HepG2 (cell line): ENCODE measurements around the gene GRP. TPM values are rescaled to one million over a fixed set of nuclear protein-coding genes. Genes with fewer than 3 reads are reported as not detected.

Experiments
- ATAC-seq: fragments of 200-7000 bp; cut with Tn5 transposase; 3 replicates; pipeline ENCODE4 v1.9.1; 2020; ENCODE audit warnings: mild to moderate bottlenecking, moderate library complexity
- BruUV-seq: library from RNA; stranded (reverse); fragments of 400-500 nt; replicated peaks from 2 replicates; lab custom pipeline; 2021; lab: Mats Ljungman, UMichigan
- CTCF ChIA-PET: fragments of 300-600 bp; formaldehyde crosslinking; extraction: SDS; loops from one replicate; lab custom pipeline; 2021; ENCODE audit warnings: low total read pairs, inconsistent platforms, low intra/inter-chr PET ratio; lab: Yijun Ruan, JAX
- POLR2A ChIA-PET: fragments of 350-600 bp; sonication (Branson Sonifier 250); formaldehyde crosslinking; loops from one replicate; lab custom pipeline; 2020; ENCODE audit warnings: antibody characterized with exemption, inconsistent platforms; lab: Yijun Ruan, JAX
- DNase-seq: peaks from one replicate; pipeline ENCODE4 v3.0.0-alpha.2; 2015; ENCODE audit warnings: low spot score
- FAIRE-seq: peaks from 3 replicates; lab custom pipeline; 2011; peaks lifted over from hg19 to GRCh38; lab: Jason Lieb, UNC
- H2AFZ ChIP-seq: one replicate; pipeline ENCODE4 v1.6.1; 2011; ENCODE audit warnings: low read length, inconsistent platforms
- H3K27ac ChIP-seq: fragments of 300-600 bp; 3 replicates; pipeline ENCODE4 v1.8.0; 2011; ENCODE audit warnings: mixed run types, mild to moderate bottlenecking, mixed read lengths, low read length, inconsistent platforms; ENCODE audit not compliant: insufficient read depth; ENCODE audit errors: extremely low read length
- H3K27me3 ChIP-seq, 2 experiments: fragments of 200-600 bp in 1 of 2; 2 replicates in 1 of 2; 3 replicates in 1 of 2; pipeline versions ENCODE4 v1.6.0 to v1.8.0; 2011; ENCODE audit warnings: low read length in 2 of 2, mild to moderate bottlenecking in 2 of 2, moderate library complexity in 2 of 2, inconsistent platforms in 1 of 2; ENCODE audit not compliant: insufficient read depth in 2 of 2, control insufficient read depth in 1 of 2
- H3K36me3 ChIP-seq, 2 experiments: fragments of 200-600 bp in 1 of 2; replicated peaks in 1 of 2; 2 replicates in 1 of 2; 3 replicates in 1 of 2; pipeline versions ENCODE4 v1.5.1 to v1.8.0; 2011; ENCODE audit warnings: low read length in 2 of 2, inconsistent platforms in 1 of 2; ENCODE audit not compliant: insufficient read depth in 2 of 2, control insufficient read depth in 1 of 2
- H3K4me1 ChIP-seq: 2 replicates; pipeline ENCODE4 v1.5.1; 2012; ENCODE audit warnings: low read length, inconsistent platforms; ENCODE audit not compliant: insufficient read depth
- H3K4me2 ChIP-seq: 2 replicates; pipeline ENCODE4 v1.6.0; 2011; ENCODE audit warnings: low read depth, low read length, inconsistent platforms
- H3K4me3 ChIP-seq, 3 experiments: fragments of 200-600 bp in 1 of 3; sonication (generic), shearing (Covaris generic) in 1 of 3; replicated peaks in 1 of 3; 2 replicates each; pipeline ENCODE4 v1.5.1; 2011 to 2016; ENCODE audit warnings: low read length in 3 of 3, inconsistent platforms in 2 of 3, low read depth in 2 of 3, mild to moderate bottlenecking in 2 of 3, control low read depth in 1 of 3, mixed read lengths in 1 of 3; ENCODE audit not compliant: insufficient read depth in 1 of 3
- H3K79me2 ChIP-seq: one replicate; pipeline ENCODE4 v1.6.1; 2011; ENCODE audit warnings: low read length, inconsistent platforms; ENCODE audit not compliant: insufficient read depth
- H3K9ac ChIP-seq: 2 replicates; pipeline ENCODE4 v1.6.0; 2011; ENCODE audit warnings: mild to moderate bottlenecking, low read depth, low read length, inconsistent platforms; ENCODE audit not compliant: insufficient read depth
- H3K9me3 ChIP-seq: 2 replicates; pipeline ENCODE4 v1.5.1; 2012; ENCODE audit warnings: mild to moderate bottlenecking, low read length
- H4K20me1 ChIP-seq: 2 replicates; pipeline ENCODE4 v1.6.0; 2011; ENCODE audit warnings: inconsistent platforms, mild to moderate bottlenecking, low read length, moderate library complexity; ENCODE audit not compliant: insufficient read depth
- DR1 ChIP-seq: sonication (generic); formaldehyde crosslinking; IDR thresholded peaks from 2 replicates; pipeline ENCODE4 v1.8.0; 2021; ENCODE audit warnings: mild to moderate bottlenecking, missing genetic modification reagents, inconsistent platforms
- KDM3A ChIP-seq: IDR thresholded peaks from 2 replicates; pipeline ENCODE4 v1.6.1; 2018; ENCODE audit warnings: low read depth, missing compliant biosample characterization
- LCORL ChIP-seq, 2 experiments: fragments of 450-650 bp in 1 of 2; sonication (generic) in 1 of 2; formaldehyde crosslinking in 1 of 2; IDR thresholded peaks; 2 replicates each; pipeline versions ENCODE4 v1.5.0 to v1.6.1; 2017 to 2020; ENCODE audit warnings: antibody characterized with exemption in 1 of 2, missing genetic modification reagents in 1 of 2
- PBX2 ChIP-seq: IDR thresholded peaks from 2 replicates; pipeline ENCODE4 v1.6.1; 2016; ENCODE audit warnings: control low read depth
- RAD51 ChIP-seq: fragments of 450-650 bp; IDR thresholded peaks from 2 replicates; pipeline ENCODE4 v1.6.1; 2016; ENCODE audit warnings: borderline replicate concordance
- ZHX2 ChIP-seq, 2 experiments: sonication (generic) in 1 of 2; formaldehyde crosslinking in 1 of 2; IDR thresholded peaks; 2 replicates each; pipeline versions ENCODE4 v1.6.1 to v1.9.0; 2014 to 2022; ENCODE audit warnings: antibody characterized with exemption in 1 of 2, borderline replicate concordance in 1 of 2, inconsistent platforms in 1 of 2, low read depth in 1 of 2, missing genetic modification reagents in 1 of 2
- ZNF274 ChIP-seq: sonication (generic); formaldehyde crosslinking; IDR thresholded peaks from 2 replicates; pipeline ENCODE4 v1.5.1; 2020; ENCODE audit warnings: mild to moderate bottlenecking, missing genetic modification reagents
- ZNF326 ChIP-seq: sonication (generic); formaldehyde crosslinking; IDR thresholded peaks from 2 replicates; pipeline ENCODE4 v1.4.0; 2020; ENCODE audit warnings: missing genetic modification reagents, borderline replicate concordance
- ZNF431 ChIP-seq: sonication (generic); formaldehyde crosslinking; IDR thresholded peaks from 2 replicates; pipeline ENCODE4 v1.9.0; 2022; ENCODE audit warnings: missing genetic modification reagents, low read depth, mild to moderate bottlenecking, borderline replicate concordance
- ZNF546 ChIP-seq: sonication (generic); formaldehyde crosslinking; conservative IDR thresholded peaks from 2 replicates; pipeline ENCODE4 v1.8.1; 2023; ENCODE audit warnings: mild to moderate bottlenecking, missing genetic modification reagents
- ZNF703 ChIP-seq: sonication (generic); formaldehyde crosslinking; IDR thresholded peaks from 2 replicates; pipeline ENCODE4 v1.5.1; 2020; ENCODE audit warnings: missing genetic modification reagents, mild to moderate bottlenecking, moderate library complexity, borderline replicate concordance
- ZNF83 ChIP-seq: sonication (generic); formaldehyde crosslinking; IDR thresholded peaks from 2 replicates; pipeline ENCODE4 v1.4.0; 2020; ENCODE audit warnings: missing genetic modification reagents, mild to moderate bottlenecking, borderline replicate concordance
- ZSCAN25 ChIP-seq: sonication (generic); formaldehyde crosslinking; IDR thresholded peaks from 2 replicates; pipeline ENCODE4 v1.8.0; 2022; ENCODE audit warnings: mild to moderate bottlenecking, missing genetic modification reagents
- ZSCAN9 ChIP-seq: IDR thresholded peaks from 2 replicates; pipeline ENCODE4 v1.6.1; 2016; ENCODE audit warnings: borderline replicate concordance
- WGBS: methylation state at CpG from one replicate; pipeline ENCODE4 v1.1.6; 2017; ENCODE audit warnings: low lambda C conversion rate; 5-methylcytosine and 5-hydroxymethylcytosine counted together
- in situ Hi-C: cut with HindIII; loops from 2 replicates; pipeline ENCODE4 v1.10.0; 2017; ENCODE audit warnings: low pct_unique_long_range_greater_than_20kb; ENCODE audit not compliant: extremely low pct_ligation_motif_present
- intact Hi-C: fragments of 100-400 bp; cut with micrococcal nuclease; formaldehyde crosslinking; loops from one replicate; pipeline ENCODE4 v1.10.0; 2022; ENCODE audit not compliant: unreplicated experiment
- polyA plus RNA-seq, 8 experiments: library from polyadenylated mRNA; depleted of rRNA in 3 of 8; stranded (reverse) in 7 of 8; unstranded in 1 of 8; fragments of >200 nt; fragmentation: Illumina TruSeq in 4 of 8; extraction: Trizol in 4 of 8; gene quantifications; 2 replicates each; pipeline versions ENCODE4 v1.2.1 to v1.2.3, GENCODE V29; 2011 to 2016; ENCODE audit warnings: low read depth in 4 of 8, missing spikeins in 1 of 8, mixed read lengths in 1 of 8; ENCODE audit not compliant: insufficient read depth in 1 of 8
- total RNA-seq, 5 experiments: library from RNA; depleted of rRNA; stranded (reverse); fragments of >200 nt; fragmentation: Illumina TruSeq; extraction: Trizol; gene quantifications; 2 replicates each; pipeline ENCODE4 v1.2.3, GENCODE V29; 2016; ENCODE audit warnings: low read depth in 1 of 5
- TF ChIP-seq, protein P1 (sequence below): sonication (generic); formaldehyde crosslinking; IDR thresholded peaks from 2 replicates; pipeline ENCODE4 v1.9.0; 2021; ENCODE audit warnings: missing genetic modification reagents, mild to moderate bottlenecking, borderline replicate concordance
- TF ChIP-seq, protein P2 (sequence below): IDR thresholded peaks from 2 replicates; pipeline ENCODE4 v1.6.1; 2016

The GRP gene
- total and polyA plus RNA-seq, 2 of the 13 experiments (the other 11 are each of a cell fraction or from before 2014, with no cell fraction given), result not detected

DNA sequence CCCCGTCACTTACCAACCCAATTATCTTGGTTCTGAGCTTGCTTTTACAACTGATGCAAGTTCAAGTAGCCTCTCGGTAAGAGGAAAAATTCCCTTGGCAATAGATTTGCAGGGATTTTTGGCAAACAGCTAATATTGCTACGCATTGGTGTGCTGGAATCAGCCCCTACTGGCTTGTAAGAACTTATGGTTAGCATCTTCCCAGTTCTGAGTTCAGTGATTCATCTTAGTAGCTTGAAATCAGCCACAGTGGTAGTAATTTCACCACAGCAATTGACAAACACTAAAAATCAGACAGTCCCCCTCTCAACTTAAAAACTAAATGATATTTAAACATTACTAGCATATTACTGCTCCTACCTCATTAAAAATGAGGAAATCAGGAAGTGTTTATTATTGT, 59.2 kb downstream of the GRP start:
- Histone ChIP-seq H3K9me3 (no peaks in the 10 kb centered on the region), H2AFZ (no peak overlapping the region), H3K36me3 (no peaks in the 10 kb centered on the region), H3K27me3 (peaks cover 0 to 57% of the 10 kb centered on the region in 2 experiments; a peak in 4 of 5 replicates), H3K79me2 (no peaks in the 10 kb centered on the region), H3K4me2 (no peak overlapping the region), H3K27ac (no peak overlapping the region), H4K20me1 (no peaks in the 10 kb centered on the region), H3K4me3 (no peak overlapping the region), H3K4me1 (no peaks in the 10 kb centered on the region), H3K9ac (no peak overlapping the region)
- ChIA-PET CTCF (no interaction called here), POLR2A (no interaction called here)
- WGBS, result 11% methylated on average over 3 of the region's 3 CpGs
- in situ Hi-C loops, result no loop called here
- ATAC-seq (no peak), DNase-seq (no peak), FAIRE-seq (no peak)
- intact Hi-C loops, result no loop called here
- BruUV-seq, result no TSS peak
- no peak for TF ChIP-seq ZNF83 (CRISPR knock-in tag)
- no peak for TF ChIP-seq KDM3A (CRISPR knock-in tag)
- TF ChIP-seq, protein P1, sequence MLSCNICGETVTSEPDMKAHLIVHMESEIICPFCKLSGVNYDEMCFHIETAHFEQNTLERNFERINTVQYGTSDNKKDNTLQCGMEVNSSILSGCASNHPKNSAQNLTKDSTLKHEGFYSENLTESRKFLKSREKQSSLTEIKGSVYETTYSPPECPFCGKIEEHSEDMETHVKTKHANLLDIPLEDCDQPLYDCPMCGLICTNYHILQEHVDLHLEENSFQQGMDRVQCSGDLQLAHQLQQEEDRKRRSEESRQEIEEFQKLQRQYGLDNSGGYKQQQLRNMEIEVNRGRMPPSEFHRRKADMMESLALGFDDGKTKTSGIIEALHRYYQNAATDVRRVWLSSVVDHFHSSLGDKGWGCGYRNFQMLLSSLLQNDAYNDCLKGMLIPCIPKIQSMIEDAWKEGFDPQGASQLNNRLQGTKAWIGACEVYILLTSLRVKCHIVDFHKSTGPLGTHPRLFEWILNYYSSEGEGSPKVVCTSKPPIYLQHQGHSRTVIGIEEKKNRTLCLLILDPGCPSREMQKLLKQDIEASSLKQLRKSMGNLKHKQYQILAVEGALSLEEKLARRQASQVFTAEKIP (CRISPR knock-in tag), result no peak
- TF ChIP-seq, protein P2, sequence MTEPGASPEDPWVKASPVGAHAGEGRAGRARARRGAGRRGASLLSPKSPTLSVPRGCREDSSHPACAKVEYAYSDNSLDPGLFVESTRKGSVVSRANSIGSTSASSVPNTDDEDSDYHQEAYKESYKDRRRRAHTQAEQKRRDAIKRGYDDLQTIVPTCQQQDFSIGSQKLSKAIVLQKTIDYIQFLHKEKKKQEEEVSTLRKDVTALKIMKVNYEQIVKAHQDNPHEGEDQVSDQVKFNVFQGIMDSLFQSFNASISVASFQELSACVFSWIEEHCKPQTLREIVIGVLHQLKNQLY (CRISPR knock-in tag), result no peak
- TF ChIP-seq PBX2 (CRISPR knock-in tag), result no peak
- TF ChIP-seq ZNF703 (CRISPR knock-in tag), result no peak
- TF ChIP-seq LCORL (IDR thresholded peaks at IDR 0.05), result no peak
- no peak for TF ChIP-seq LCORL (CRISPR knock-in tag; IDR thresholded peaks at IDR 0.05)
- TF ChIP-seq ZNF274 (CRISPR knock-in tag), result no peak
- no peak for TF ChIP-seq RAD51
- TF ChIP-seq ZNF546 (CRISPR knock-in tag), result no peak
- no peak for TF ChIP-seq ZSCAN25 (CRISPR knock-in tag)
- no peak for TF ChIP-seq ZNF431 (CRISPR knock-in tag)
- no peak for TF ChIP-seq ZSCAN9 (CRISPR knock-in tag)
- no peak for TF ChIP-seq DR1
- no peak for TF ChIP-seq ZHX2 (IDR thresholded peaks at IDR 0.05; ENCODE audit: low read depth)
- TF ChIP-seq ZHX2 (CRISPR knock-in tag; IDR thresholded peaks at IDR 0.05; ENCODE audit: borderline replicate concordance), result no peak
- TF ChIP-seq ZNF326 (CRISPR knock-in tag), result no peak
